ENCODE data around the gene CPVL. TPM values are rescaled to one million over a fixed set of nuclear protein-coding genes. Genes with fewer than 3 reads are reported as not detected.
"Not testable (repeated sequence)": the region's sequence is repeated elsewhere in the genome, so short reads cannot be mapped to it uniquely, and the experiment has no call there.

Gene CPVL
- total RNA-seq, 3 donors from 2014 or later (not counting 1 experiment from before 2014, with no cell fraction given): 4.9 to 11.6 (median 9.8) TPM

GRCh38 chr7:29096446-29096730 is 49.9 kb downstream of the CPVL start:
- no peaks in the 10 kb centered on the region for H3K27me3 Mint-ChIP-seq (ENCODE audit: low read depth in 2 of 2)
- no peak overlapping the region for H3K4me3 ChIP-seq (ENCODE audit: low read length)
- H3K9me3 ChIP-seq (ENCODE audit: control insufficient read depth, insufficient read depth, low read length): no peaks in the 10 kb centered on the region
- ATAC-seq (no peak), DNase-seq (no peak)
- peaks cover 3 to 5% of the 10 kb centered on the region in 2 donors for H3K4me1 Mint-ChIP-seq
- H3K4me3 Mint-ChIP-seq: no peak overlapping the region
- TF ChIP-seq, protein P1, sequence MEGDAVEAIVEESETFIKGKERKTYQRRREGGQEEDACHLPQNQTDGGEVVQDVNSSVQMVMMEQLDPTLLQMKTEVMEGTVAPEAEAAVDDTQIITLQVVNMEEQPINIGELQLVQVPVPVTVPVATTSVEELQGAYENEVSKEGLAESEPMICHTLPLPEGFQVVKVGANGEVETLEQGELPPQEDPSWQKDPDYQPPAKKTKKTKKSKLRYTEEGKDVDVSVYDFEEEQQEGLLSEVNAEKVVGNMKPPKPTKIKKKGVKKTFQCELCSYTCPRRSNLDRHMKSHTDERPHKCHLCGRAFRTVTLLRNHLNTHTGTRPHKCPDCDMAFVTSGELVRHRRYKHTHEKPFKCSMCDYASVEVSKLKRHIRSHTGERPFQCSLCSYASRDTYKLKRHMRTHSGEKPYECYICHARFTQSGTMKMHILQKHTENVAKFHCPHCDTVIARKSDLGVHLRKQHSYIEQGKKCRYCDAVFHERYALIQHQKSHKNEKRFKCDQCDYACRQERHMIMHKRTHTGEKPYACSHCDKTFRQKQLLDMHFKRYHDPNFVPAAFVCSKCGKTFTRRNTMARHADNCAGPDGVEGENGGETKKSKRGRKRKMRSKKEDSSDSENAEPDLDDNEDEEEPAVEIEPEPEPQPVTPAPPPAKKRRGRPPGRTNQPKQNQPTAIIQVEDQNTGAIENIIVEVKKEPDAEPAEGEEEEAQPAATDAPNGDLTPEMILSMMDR (IDR thresholded peaks at IDR 0.05): no peak
- H3K27ac ChIP-seq (ENCODE audit: low read length): no peak overlapping the region
- H3K4me1 ChIP-seq (ENCODE audit: control insufficient read depth, insufficient read depth, low read length): peaks cover 2% of the 10 kb centered on the region
- WGBS (ENCODE audit: insufficient coverage): 96% methylated on average over 5 of the region's 5 CpGs
- H3K27ac Mint-ChIP-seq: no peak overlapping the region
- intact Hi-C loops (cut with micrococcal nuclease): no loop called here
- no peaks in the 10 kb centered on the region for H3K36me3 Mint-ChIP-seq
- H3K36me3 ChIP-seq (ENCODE audit: control insufficient read depth, insufficient read depth, low read length): no peaks in the 10 kb centered on the region
- H3K9me3 Mint-ChIP-seq: no peaks in the 10 kb centered on the region
- no peaks in the 10 kb centered on the region for H3K27me3 ChIP-seq (ENCODE audit: control insufficient read depth, insufficient read depth, low read length)

GRCh38 chr7:29095631-29096445 is 50.5 kb downstream of the CPVL start:
- Histone ChIP-seq H3K27me3 (ENCODE audit: control insufficient read depth, insufficient read depth, low read length) (no peaks in the 10 kb centered on the region), H3K4me3 (ENCODE audit: low read length) (no peak overlapping the region), H3K27ac (ENCODE audit: low read length) (no peak overlapping the region), H3K9me3 (ENCODE audit: control insufficient read depth, insufficient read depth, low read length) (no peaks in the 10 kb centered on the region), H3K4me1 (ENCODE audit: control insufficient read depth, insufficient read depth, low read length) (peaks cover 7% of the 10 kb centered on the region), H3K36me3 (ENCODE audit: control insufficient read depth, insufficient read depth, low read length) (no peaks in the 10 kb centered on the region)
- Mint-ChIP-seq H3K4me3 (no peak overlapping the region), H3K27me3 (ENCODE audit: low read depth in 2 of 2) (no peaks in the 10 kb centered on the region), H3K36me3 (no peaks in the 10 kb centered on the region), H3K9me3 (no peaks in the 10 kb centered on the region), H3K27ac (no peak overlapping the region), H3K4me1 (peaks cover 8 to 11% of the 10 kb centered on the region in 2 donors)
- DNase-seq (no peak), ATAC-seq (no peak)
- TF ChIP-seq, protein P1 (IDR thresholded peaks at IDR 0.05): no peak
- WGBS (ENCODE audit: insufficient coverage): 87% methylated on average over 8 of the region's 8 CpGs
- intact Hi-C loops (cut with micrococcal nuclease): no loop called here

- H3K36me3 Mint-ChIP-seq; intact Hi-C loops (cut with micrococcal nuclease); H3K4me3 ChIP-seq (ENCODE audit: low read length); DNase-seq; H3K27ac ChIP-seq (ENCODE audit: low read length); H3K27ac Mint-ChIP-seq; H3K36me3 ChIP-seq (ENCODE audit: control insufficient read depth, insufficient read depth, low read length); ATAC-seq; H3K9me3 ChIP-seq (ENCODE audit: control insufficient read depth, insufficient read depth, low read length); H3K9me3 Mint-ChIP-seq; H3K27me3 Mint-ChIP-seq (ENCODE audit: low read depth in 2 of 2); H3K27me3 ChIP-seq (ENCODE audit: control insufficient read depth, insufficient read depth, low read length); H3K4me1 ChIP-seq (ENCODE audit: control insufficient read depth, insufficient read depth, low read length): not testable (repeated sequence)
- Mint-ChIP-seq H3K4me1 (peaks cover 15 to 18% of the 10 kb centered on the region in 2 donors), H3K4me3 (peak overlapping the region; percentile 9)
- 97% methylated on average over 9 of the region's 11 CpGs for WGBS (ENCODE audit: insufficient coverage)
Observed at GRCh38 chr7:29093091-29093490, 53.2 kb downstream of the CPVL start.

DNA sequence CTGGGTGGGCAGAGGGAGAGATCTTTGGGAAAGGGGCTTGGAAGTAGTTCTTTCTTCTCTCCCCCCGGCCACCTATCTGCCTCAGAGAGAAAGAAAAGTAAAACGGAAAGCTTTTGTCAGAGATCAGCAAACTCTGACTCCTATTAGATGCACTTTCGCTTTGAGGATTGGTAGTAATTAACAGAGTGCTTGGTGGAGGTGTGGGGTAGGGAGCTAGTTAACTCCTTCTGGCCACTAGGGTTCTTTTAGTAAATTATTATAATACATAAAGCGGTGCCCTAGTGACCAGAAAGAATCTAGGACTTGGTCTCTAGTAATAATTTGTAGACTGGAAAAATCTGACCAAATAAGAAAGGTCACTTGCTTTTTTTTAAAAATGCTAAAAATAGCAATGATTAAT is 54.6 kb downstream of the CPVL start:
- ATAC-seq (peak; percentile 53 to 90 (median 70)), DNase-seq (peak in 1 of 2 donors; percentile 5)
- WGBS (ENCODE audit: insufficient coverage): 49% methylated on average over 2 of the region's 4 CpGs
- peak overlapping the region; percentile 51 for H3K27ac ChIP-seq (ENCODE audit: low read length)
- peak overlapping the region; percentile 12 for H3K4me3 ChIP-seq (ENCODE audit: low read length)
- no peaks in the 10 kb centered on the region for H3K36me3 Mint-ChIP-seq
- peak overlapping the region; percentile 68 for H3K4me3 Mint-ChIP-seq
- peaks cover 7% of the 10 kb centered on the region for H3K4me1 ChIP-seq (ENCODE audit: control insufficient read depth, insufficient read depth, low read length)
- H3K9me3 ChIP-seq (ENCODE audit: control insufficient read depth, insufficient read depth, low read length): no peaks in the 10 kb centered on the region
- no peaks in the 10 kb centered on the region for H3K9me3 Mint-ChIP-seq
- intact Hi-C loops (cut with micrococcal nuclease): no loop called here
- H3K27me3 Mint-ChIP-seq (ENCODE audit: low read depth in 2 of 2): no peaks in the 10 kb centered on the region
- H3K36me3 ChIP-seq (ENCODE audit: control insufficient read depth, insufficient read depth, low read length): no peaks in the 10 kb centered on the region
- TF ChIP-seq, protein P1 (IDR thresholded peaks at IDR 0.05): no peak
- H3K4me1 Mint-ChIP-seq: peaks cover 15 to 18% of the 10 kb centered on the region in 2 donors
- no peaks in the 10 kb centered on the region for H3K27me3 ChIP-seq (ENCODE audit: control insufficient read depth, insufficient read depth, low read length)
- peak overlapping the region; percentile 65 to 80 for H3K27ac Mint-ChIP-seq

Measured in natural killer cell (primary cell).